Measurements from ENCODE around the gene AMIGO3.

Gene AMIGO3, protein sequence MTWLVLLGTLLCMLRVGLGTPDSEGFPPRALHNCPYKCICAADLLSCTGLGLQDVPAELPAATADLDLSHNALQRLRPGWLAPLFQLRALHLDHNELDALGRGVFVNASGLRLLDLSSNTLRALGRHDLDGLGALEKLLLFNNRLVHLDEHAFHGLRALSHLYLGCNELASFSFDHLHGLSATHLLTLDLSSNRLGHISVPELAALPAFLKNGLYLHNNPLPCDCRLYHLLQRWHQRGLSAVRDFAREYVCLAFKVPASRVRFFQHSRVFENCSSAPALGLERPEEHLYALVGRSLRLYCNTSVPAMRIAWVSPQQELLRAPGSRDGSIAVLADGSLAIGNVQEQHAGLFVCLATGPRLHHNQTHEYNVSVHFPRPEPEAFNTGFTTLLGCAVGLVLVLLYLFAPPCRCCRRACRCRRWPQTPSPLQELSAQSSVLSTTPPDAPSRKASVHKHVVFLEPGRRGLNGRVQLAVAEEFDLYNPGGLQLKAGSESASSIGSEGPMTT

GRCh38 chr3:49719214-49719884 is at the start of gene AMIGO3:
TSS of gene AMIGO3 (minus strand) at chr3:49719684. CDS start at chr3:49719465, 219 bp downstream.
- peak; percentile 94 for DNase-seq

- DNase-seq: peak; percentile 22
Observed at GRCh38 chr3:49763981-49764380, 44.5 kb upstream of the AMIGO3 start.

- DNase-seq: peak; percentile 3
Observed at GRCh38 chr3:49761661-49762060, 42.2 kb upstream of the AMIGO3 start.

DNA sequence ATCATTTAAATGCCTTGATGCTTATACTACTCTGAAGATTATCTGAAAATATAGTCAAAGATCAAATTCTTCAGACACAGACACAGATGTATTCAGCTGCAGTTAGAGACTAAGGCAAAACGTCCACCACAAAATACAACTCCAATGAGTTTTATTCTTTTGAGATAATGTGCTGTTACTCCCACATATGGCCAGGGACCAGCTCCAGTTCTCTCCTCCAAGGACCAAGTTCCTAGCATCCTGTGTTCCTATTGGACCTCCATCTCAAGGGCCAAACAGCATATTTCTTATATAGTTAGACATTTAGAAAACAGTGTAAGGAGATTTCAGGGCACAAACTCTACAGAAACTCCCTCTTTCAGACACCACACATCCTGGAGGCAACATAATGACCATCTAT is 39.7 kb upstream of the AMIGO3 start:
- peak; percentile 7 for DNase-seq

DNA sequence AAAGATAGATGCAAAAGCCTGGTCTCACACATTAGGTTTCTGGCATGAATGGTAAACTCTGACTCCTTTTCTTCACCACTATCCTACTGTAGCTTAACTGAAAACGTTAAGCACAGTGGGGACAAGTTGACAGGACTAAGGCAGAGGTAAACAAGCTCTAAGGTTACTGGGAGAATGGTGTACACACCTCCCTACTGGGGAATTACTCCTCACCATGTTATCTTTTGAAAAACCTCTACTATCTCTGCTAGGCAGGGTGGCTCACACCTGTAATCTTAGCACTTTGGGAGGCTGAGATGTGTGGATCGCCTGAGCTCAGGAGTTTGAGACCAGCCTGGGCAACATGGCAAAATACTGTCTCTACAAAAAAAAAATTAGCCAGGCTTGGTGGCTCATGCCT is 37.7 kb upstream of the AMIGO3 start:
- DNase-seq: peak; percentile 6

DNA sequence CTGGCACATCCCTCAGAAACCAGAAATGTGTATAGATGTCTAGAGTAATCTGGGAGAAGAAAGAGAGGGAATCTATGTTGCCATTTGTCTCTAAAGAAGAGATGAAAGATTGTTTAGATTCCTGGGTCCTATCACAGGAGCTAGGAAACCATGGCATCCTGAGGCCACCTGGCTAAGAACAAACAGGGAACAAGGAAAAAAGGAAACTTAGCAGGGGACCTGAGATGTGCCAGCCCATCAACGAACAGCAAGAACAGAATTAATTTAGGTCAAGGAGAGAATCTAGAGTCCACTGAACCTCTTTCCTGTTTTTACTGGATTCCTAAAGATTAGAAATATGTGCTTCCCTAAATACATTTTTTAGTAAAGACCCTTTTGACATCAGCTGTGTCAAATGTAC is 36.6 kb upstream of the AMIGO3 start:
- DNase-seq: no peak

DNA sequence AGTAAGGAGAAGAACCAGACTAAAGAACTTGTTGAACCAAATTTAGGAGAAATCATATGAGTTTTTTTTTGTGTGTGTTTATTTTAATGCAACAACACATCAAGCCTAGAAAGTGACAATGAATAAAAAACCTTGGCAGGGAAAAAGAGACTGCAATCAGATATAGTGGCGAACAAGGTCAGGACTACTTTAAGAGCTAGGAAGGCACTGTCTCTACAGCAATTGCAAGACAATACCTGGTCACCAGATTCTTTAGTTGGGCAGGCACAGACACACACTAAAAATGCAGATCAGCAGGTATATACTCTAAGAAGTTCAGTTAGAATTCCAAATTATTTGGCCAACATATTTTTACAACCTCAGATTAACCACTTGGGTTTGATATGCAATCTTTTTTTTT is 35.1 kb upstream of the AMIGO3 start:
- no peak for DNase-seq

DNA sequence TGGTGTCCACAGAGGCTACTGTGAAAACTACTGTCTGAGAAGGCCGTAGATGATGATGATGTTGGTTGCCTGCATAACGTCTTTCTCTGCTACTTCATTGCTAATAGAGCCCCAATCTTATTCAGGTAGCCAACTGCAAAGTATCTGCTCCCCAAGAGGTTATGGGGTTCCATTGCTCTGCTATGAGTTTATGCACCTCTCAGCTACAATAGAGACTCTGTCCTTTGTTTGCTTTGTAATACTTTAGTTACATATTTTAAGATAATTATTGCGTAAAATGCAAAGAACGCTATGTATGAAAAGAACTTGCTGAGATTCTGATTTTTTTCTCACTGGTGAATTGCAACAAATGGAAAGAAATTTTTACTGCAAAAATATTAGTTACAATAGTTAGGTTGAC is 32.0 kb upstream of the AMIGO3 start:
- DNase-seq: no peak

DNA sequence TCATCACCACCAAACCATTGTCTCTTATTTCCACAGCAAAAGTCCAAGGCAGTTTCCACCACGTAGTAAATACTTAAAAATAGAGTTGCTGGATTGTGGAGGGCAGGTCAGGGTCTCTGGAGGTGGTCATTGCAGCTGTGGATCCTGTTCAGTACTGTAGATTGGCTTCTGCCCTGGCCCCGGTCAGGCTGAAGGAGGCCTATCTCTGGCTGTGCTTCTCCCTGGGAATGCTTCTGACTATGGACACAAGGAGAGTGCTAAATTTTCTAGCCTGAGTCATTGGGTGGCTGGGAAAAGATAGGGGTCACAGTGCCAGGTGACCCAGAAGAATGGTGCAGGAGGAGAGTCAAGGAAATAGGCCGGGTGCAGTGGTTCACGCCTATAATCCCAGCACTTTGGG is 30.6 kb upstream of the AMIGO3 start:
- DNase-seq: peak; percentile 26

GRCh38 chr3:49748874-49749273 is 29.4 kb upstream of the AMIGO3 start:
- peak; percentile 35 for DNase-seq

- peak; percentile 22 for DNase-seq
Observed at GRCh38 chr3:49747792-49748480, 28.5 kb upstream of the AMIGO3 start.

DNA sequence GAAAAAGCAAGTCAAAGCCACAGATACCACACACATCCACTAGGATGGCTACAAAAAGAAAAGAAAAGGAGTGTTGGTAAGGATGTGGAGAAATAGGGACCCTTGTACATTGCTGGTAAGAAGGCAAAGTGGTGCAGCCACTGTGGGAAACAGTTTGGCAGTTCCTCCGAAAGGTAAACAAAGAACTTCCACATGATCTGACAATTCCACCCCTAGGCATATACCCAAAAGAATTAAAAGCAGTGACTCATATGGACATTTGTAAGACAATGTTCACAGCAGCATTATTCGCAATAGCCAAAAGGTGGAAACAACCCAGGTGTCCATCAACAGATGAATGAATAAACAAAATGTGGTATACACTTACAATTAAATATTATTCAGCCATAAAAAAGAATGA is 26.5 kb upstream of the AMIGO3 start:
- DNase-seq: peak; percentile 15

- no peak for DNase-seq
Observed at GRCh38 chr3:49740427-49740826, 20.9 kb upstream of the AMIGO3 start.

- peak; percentile 30 for DNase-seq
Observed at GRCh38 chr3:49738067-49738713, 18.7 kb upstream of the AMIGO3 start.

GRCh38 chr3:49734752-49735151 is 15.3 kb upstream of the AMIGO3 start:
- DNase-seq: no peak

- DNase-seq: peak; percentile 26
Observed at GRCh38 chr3:49733551-49733950, 14.1 kb upstream of the AMIGO3 start.

- DNase-seq: no peak
Observed at GRCh38 chr3:49732597-49732996, 13.1 kb upstream of the AMIGO3 start.

DNA sequence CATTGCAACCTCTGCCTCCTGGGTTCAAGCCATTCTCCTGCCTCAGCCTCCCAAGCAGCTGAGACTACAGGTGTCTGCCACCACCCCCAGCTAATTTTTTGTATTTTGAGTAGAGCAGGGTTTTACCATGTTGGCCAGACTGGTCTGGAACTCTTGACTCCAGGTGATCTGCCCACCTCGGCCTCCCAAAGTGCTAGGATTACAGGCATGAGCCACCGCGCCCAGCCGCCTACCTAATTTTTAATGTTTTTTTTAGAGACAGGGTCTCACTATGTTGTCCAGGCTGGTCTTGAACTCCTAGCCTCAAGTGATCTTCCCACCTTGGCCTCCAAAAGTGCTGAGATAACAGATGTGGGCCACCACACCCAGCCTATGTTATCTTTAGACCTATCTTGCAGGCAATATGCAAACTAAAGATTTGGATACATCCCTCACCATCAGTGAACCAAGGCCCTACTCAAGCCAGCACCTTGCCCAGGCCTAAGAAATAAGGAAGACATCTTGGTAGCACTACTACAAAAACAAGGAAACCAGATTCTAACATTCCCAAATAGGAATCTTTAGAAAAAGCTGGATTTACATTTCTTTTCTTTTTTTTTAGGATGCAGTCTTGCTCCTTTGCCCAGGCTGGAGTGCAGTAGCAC is 10.6 kb upstream of the AMIGO3 start:
- no peak for DNase-seq

- no peak for DNase-seq
Observed at GRCh38 chr3:49727924-49728361, 8.5 kb upstream of the AMIGO3 start.

DNA sequence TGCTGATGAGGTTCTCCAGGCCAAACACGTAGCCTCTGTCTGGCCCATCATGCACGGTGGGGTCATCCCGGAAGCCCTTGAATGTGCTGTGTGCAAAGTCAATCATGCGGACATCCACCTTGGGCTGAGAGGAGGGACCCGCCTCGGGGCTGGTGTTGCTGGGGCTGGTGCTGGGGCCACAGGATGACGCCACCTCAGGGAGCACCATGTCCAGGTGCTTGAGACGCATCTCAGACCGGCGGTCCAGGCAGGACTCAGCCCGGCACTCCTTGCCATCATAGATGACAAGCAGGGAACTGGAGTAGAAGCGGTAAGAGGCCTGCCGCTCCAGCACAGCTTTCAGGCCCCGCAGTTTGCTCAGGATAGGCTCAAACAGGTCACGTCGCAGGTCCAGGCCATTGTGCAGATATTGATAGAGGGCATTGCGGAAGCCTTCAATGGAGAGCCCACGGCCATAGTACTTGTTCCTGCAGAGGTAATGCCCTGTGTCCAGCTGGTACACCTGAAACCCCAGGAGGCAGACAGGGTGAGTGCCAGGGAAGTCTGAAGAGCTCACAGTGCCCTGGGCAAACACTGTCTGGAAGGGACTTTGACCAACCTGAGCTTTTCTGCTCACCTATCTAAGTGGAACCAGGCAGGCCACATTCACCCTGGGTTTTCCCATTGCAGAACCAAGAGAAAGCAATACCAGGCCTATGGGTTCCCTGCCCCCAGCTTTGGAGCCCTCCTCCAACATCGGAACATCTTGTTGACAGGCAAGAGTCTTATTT is 7.9 kb upstream of the AMIGO3 start:
- DNase-seq: no peak

GRCh38 chr3:49725906-49726681 is 6.6 kb upstream of the AMIGO3 start:
- no peak for DNase-seq

Measured in activated CD8-positive, alpha-beta memory T cell treated with anti-CD3 and anti-CD28 coated beads, Interleukin-2, amount 50 U/mL, for 48 hours (primary cell).